ENCODE data around the gene VTI1A. TPM values are rescaled to one million over a fixed set of nuclear protein-coding genes. Genes with fewer than 3 reads are reported as not detected.

VTI1A gene
- total RNA-seq, 1 experiment from 2014 or later = 28.6 TPM

DNA sequence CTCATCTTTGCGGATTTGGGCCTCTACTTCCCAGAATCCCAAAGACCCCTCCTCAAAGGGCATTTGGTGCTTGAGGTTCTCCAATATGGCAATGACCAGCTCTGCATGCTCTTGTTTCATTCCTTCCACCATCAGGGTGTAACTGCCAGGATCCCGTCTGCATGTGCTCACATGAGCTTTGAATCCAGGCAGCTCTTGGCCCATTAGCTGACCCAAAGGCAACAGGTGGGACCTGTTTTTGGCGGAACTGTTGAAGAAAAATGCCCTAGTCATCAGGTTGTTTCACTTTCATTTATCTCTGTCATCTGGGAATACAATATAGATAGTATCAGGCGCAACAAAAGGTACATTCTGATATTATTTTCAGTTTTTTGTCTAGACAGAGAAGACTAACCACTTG lies 343.9 kb downstream of the VTI1A start:
- Mint-ChIP-seq H3K9me3 (ENCODE audit: low read depth, unreplicated experiment) (peaks cover 4% of the 10 kb centered on the region), H3K4me3 (ENCODE audit: low read depth, unreplicated experiment) (no peak overlapping the region), H3K4me1 (ENCODE audit: low read depth, unreplicated experiment) (peaks cover 9% of the 10 kb centered on the region), H3K36me3 (ENCODE audit: insufficient read depth, unreplicated experiment) (no peaks in the 10 kb centered on the region), H3K27me3 (ENCODE audit: unreplicated experiment) (no peaks in the 10 kb centered on the region), H3K27ac (ENCODE audit: unreplicated experiment) (no peak overlapping the region)
- no peak for DNase-seq
- intact Hi-C loops (cut with micrococcal nuclease; ENCODE audit: unreplicated experiment) = no loop called here
- TF ChIP-seq CTCF (IDR thresholded peaks at IDR 0.05; ENCODE audit: unreplicated experiment) = no peak
- CTCF ChIA-PET = no interaction called here
- BruUV-seq (replicated peaks) = no TSS peak

GRCh38 chr10:112791447-112791846 lies 344.4 kb downstream of the VTI1A start:
- H3K27ac Mint-ChIP-seq (ENCODE audit: unreplicated experiment) = no peak overlapping the region
- H3K4me3 Mint-ChIP-seq (ENCODE audit: low read depth, unreplicated experiment) = no peak overlapping the region
- H3K36me3 Mint-ChIP-seq (ENCODE audit: insufficient read depth, unreplicated experiment) = no peaks in the 10 kb centered on the region
- DNase-seq = no peak
- CTCF ChIA-PET = no interaction called here
- H3K9me3 Mint-ChIP-seq (ENCODE audit: low read depth, unreplicated experiment) = peaks cover 4% of the 10 kb centered on the region
- peaks cover 9% of the 10 kb centered on the region for H3K4me1 Mint-ChIP-seq (ENCODE audit: low read depth, unreplicated experiment)
- intact Hi-C loops (cut with micrococcal nuclease; ENCODE audit: unreplicated experiment) = no loop called here
- no peak for TF ChIP-seq CTCF (IDR thresholded peaks at IDR 0.05; ENCODE audit: unreplicated experiment)
- no peaks in the 10 kb centered on the region for H3K27me3 Mint-ChIP-seq (ENCODE audit: unreplicated experiment)
- no TSS peak for BruUV-seq (replicated peaks)

- H3K9me3 Mint-ChIP-seq (ENCODE audit: low read depth, unreplicated experiment) = peaks cover 4% of the 10 kb centered on the region
- intact Hi-C loops (cut with micrococcal nuclease; ENCODE audit: unreplicated experiment) = no loop called here
- no peak overlapping the region for H3K4me3 Mint-ChIP-seq (ENCODE audit: low read depth, unreplicated experiment)
- no peak overlapping the region for H3K27ac Mint-ChIP-seq (ENCODE audit: unreplicated experiment)
- no peaks in the 10 kb centered on the region for H3K36me3 Mint-ChIP-seq (ENCODE audit: insufficient read depth, unreplicated experiment)
- no peak for TF ChIP-seq CTCF (IDR thresholded peaks at IDR 0.05; ENCODE audit: unreplicated experiment)
- H3K4me1 Mint-ChIP-seq (ENCODE audit: low read depth, unreplicated experiment) = peaks cover 9% of the 10 kb centered on the region
- no peaks in the 10 kb centered on the region for H3K27me3 Mint-ChIP-seq (ENCODE audit: unreplicated experiment)
- no peak for DNase-seq
- BruUV-seq (replicated peaks) = no TSS peak
- CTCF ChIA-PET = no interaction called here
These were observed 345.6 kb downstream of the VTI1A start for GRCh38 chr10:112792487-112793201.

- Mint-ChIP-seq H3K9me3 (ENCODE audit: low read depth, unreplicated experiment) (peaks cover 4% of the 10 kb centered on the region), H3K27me3 (ENCODE audit: unreplicated experiment) (no peaks in the 10 kb centered on the region), H3K27ac (ENCODE audit: unreplicated experiment) (no peak overlapping the region), H3K36me3 (ENCODE audit: insufficient read depth, unreplicated experiment) (no peaks in the 10 kb centered on the region), H3K4me1 (ENCODE audit: low read depth, unreplicated experiment) (peaks cover 9% of the 10 kb centered on the region), H3K4me3 (ENCODE audit: low read depth, unreplicated experiment) (no peak overlapping the region)
- no peak for TF ChIP-seq CTCF (IDR thresholded peaks at IDR 0.05; ENCODE audit: unreplicated experiment)
- no peak for DNase-seq
- no TSS peak for BruUV-seq (replicated peaks)
- intact Hi-C loops (cut with micrococcal nuclease; ENCODE audit: unreplicated experiment) = no loop called here
- CTCF ChIA-PET = no interaction called here
These were observed 346.3 kb downstream of the VTI1A start for GRCh38 chr10:112793202-112793921.

All from Calu3 (cell line).